Progenitor cell of endocrine pancreas (in vitro differentiated cells): ENCODE measurements around the gene COL24A1. TPM values are rescaled to one million over a fixed set of nuclear protein-coding genes. Genes with fewer than 3 reads are reported as not detected.
"Not testable (repeated sequence)": the region's sequence is repeated elsewhere in the genome, so short reads cannot be mapped to it uniquely, and the experiment has no call there.

Experiments
- DNase-seq: peaks from one replicate; pipeline ENCODE4 v3.0.0; 2021; ENCODE audit warnings: low spot score; ENCODE audit not compliant: unreplicated experiment
- H3K27ac Mint-ChIP-seq: 2 replicates; pipeline ENCODE4 v1.8.0; 2021; ENCODE audit warnings: mild to moderate bottlenecking, moderate library complexity, mixed read lengths
- H3K27me3 Mint-ChIP-seq: 2 replicates; pipeline ENCODE4 v1.8.0; 2021; ENCODE audit warnings: mixed read lengths
- H3K36me3 Mint-ChIP-seq: 2 replicates; pipeline ENCODE4 v1.8.0; 2022; ENCODE audit warnings: mixed read lengths; ENCODE audit not compliant: insufficient read depth
- H3K4me1 Mint-ChIP-seq: 2 replicates; pipeline ENCODE4 v1.8.0; 2021; ENCODE audit warnings: low read depth, mixed read lengths
- H3K4me3 Mint-ChIP-seq: 2 replicates; pipeline ENCODE4 v1.8.0; 2021; ENCODE audit warnings: low read depth, mild to moderate bottlenecking, moderate library complexity, mixed read lengths
- H3K9me3 Mint-ChIP-seq: 2 replicates; pipeline ENCODE4 v1.8.0; 2021; ENCODE audit warnings: low read depth, mixed read lengths
- total RNA-seq: library from RNA; stranded (reverse); gene quantifications from 2 replicates; pipeline ENCODE4 v1.2.1, GENCODE V29; 2021
- TF ChIP-seq, protein P1 (sequence below): fragments of 200-600 bp; sonication (generic); IDR thresholded peaks from one replicate; pipeline ENCODE4 v1.5.0; 2021; ENCODE audit warnings: antibody characterized with exemption, mild to moderate bottlenecking; ENCODE audit not compliant: unreplicated experiment

Gene COL24A1
- total RNA-seq, 1 donor from 2014 or later, result 1.1 TPM

- Mint-ChIP-seq H3K4me3 (no peak overlapping the region), H3K27me3 (no peaks in the 10 kb centered on the region), H3K9me3 (peaks cover 14% of the 10 kb centered on the region), H3K36me3 (no peaks in the 10 kb centered on the region), H3K4me1 (no peaks in the 10 kb centered on the region), H3K27ac (no peak overlapping the region)
- TF ChIP-seq, protein P1, sequence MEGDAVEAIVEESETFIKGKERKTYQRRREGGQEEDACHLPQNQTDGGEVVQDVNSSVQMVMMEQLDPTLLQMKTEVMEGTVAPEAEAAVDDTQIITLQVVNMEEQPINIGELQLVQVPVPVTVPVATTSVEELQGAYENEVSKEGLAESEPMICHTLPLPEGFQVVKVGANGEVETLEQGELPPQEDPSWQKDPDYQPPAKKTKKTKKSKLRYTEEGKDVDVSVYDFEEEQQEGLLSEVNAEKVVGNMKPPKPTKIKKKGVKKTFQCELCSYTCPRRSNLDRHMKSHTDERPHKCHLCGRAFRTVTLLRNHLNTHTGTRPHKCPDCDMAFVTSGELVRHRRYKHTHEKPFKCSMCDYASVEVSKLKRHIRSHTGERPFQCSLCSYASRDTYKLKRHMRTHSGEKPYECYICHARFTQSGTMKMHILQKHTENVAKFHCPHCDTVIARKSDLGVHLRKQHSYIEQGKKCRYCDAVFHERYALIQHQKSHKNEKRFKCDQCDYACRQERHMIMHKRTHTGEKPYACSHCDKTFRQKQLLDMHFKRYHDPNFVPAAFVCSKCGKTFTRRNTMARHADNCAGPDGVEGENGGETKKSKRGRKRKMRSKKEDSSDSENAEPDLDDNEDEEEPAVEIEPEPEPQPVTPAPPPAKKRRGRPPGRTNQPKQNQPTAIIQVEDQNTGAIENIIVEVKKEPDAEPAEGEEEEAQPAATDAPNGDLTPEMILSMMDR, result no peak
- no peak for DNase-seq
These were observed 41.7 kb downstream of the COL24A1 start for GRCh38 chr1:86114816-86115400.

- no peaks in the 10 kb centered on the region for H3K4me1 Mint-ChIP-seq
- no peak overlapping the region for H3K27ac Mint-ChIP-seq
- H3K4me3 Mint-ChIP-seq, result no peak overlapping the region
- DNase-seq, result no peak
- peaks cover 7% of the 10 kb centered on the region for H3K9me3 Mint-ChIP-seq
- TF ChIP-seq, protein P1, result no peak
- no peaks in the 10 kb centered on the region for H3K36me3 Mint-ChIP-seq
- no peaks in the 10 kb centered on the region for H3K27me3 Mint-ChIP-seq
These were observed 42.3 kb downstream of the COL24A1 start for GRCh38 chr1:86114236-86114635.

DNA sequence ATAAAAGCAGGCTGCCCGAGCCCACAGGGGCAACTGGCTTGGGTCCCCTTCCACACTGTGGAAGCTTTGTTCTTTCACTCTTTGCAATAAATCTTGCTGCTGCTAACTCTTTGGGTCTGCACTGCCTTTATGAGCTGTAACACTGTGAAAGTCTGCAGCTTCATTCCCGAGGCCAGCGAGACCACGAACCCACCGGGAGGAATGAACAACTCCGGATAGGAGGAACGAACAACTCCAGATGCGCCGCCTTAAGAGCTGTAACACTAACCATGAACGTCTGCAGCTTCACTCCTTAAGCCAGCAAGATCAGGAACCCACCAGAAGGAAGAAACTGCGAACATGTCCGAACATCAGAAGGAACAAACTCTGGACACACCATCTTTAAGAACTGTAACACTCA lies 45.0 kb downstream of the COL24A1 start:
- H3K27me3 Mint-ChIP-seq, result not testable (repeated sequence)

GRCh38 chr1:86110451-86111129 lies 46.0 kb downstream of the COL24A1 start:
- H3K36me3 Mint-ChIP-seq, result no peaks in the 10 kb centered on the region
- TF ChIP-seq, protein P1, result no peak
- no peak overlapping the region for H3K4me3 Mint-ChIP-seq
- H3K9me3 Mint-ChIP-seq, result peaks cover 3% of the 10 kb centered on the region
- no peaks in the 10 kb centered on the region for H3K4me1 Mint-ChIP-seq
- no peak for DNase-seq
- no peaks in the 10 kb centered on the region for H3K27me3 Mint-ChIP-seq
- no peak overlapping the region for H3K27ac Mint-ChIP-seq

More for the DNA sequence above, 45.0 kb downstream of the COL24A1 start:
- not testable (repeated sequence) for H3K4me1 Mint-ChIP-seq, DNase-seq, H3K36me3 Mint-ChIP-seq, H3K9me3 Mint-ChIP-seq, H3K27ac Mint-ChIP-seq, H3K4me3 Mint-ChIP-seq

- Mint-ChIP-seq H3K9me3 (no peaks in the 10 kb centered on the region), H3K36me3 (no peaks in the 10 kb centered on the region), H3K4me3 (no peak overlapping the region), H3K27me3 (no peaks in the 10 kb centered on the region), H3K4me1 (no peaks in the 10 kb centered on the region), H3K27ac (no peak overlapping the region)
- no peak for DNase-seq
- TF ChIP-seq, protein P1, result no peak
These were observed 51.1 kb downstream of the COL24A1 start for GRCh38 chr1:86105533-86105866.
